ENCODE results near the gene YAE1. TPM values are rescaled to one million over a fixed set of nuclear protein-coding genes. Genes with fewer than 3 reads are reported as not detected.

Gene YAE1
- total RNA-seq, 1 donor from 2014 or later, result 79.3 TPM

DNA sequence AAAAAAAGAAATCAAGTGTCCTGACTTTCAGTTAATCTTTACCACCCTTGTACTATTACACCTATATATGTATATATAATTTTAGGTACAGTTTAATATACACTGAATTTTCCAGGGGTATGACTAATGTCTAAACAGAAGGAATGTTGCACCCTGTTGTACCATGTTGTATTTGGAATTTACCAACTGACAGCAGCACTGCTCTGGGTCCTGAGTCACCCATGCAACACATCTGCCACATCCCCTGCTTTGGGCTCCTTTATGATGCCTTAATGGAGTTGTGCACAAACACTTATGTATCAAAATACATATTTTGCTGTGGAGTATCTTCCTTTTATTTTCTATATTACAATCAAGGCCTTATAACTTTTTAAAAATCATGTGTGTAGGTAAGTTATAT lies 21.2 kb downstream of the YAE1 start:
- H3K4me1 Mint-ChIP-seq, result peaks cover 21% of the 10 kb centered on the region
- no peak overlapping the region for H3K27ac Mint-ChIP-seq
- no peaks in the 10 kb centered on the region for H3K9me3 ChIP-seq (ENCODE audit: low read depth)
- H3F3A ChIP-seq (ENCODE audit: low read depth), result no peaks in the 10 kb centered on the region
- H3K9me3 Mint-ChIP-seq, result peaks cover 6% of the 10 kb centered on the region
- H3K9ac ChIP-seq, result no peak overlapping the region
- no peak overlapping the region for H3K4me3 Mint-ChIP-seq
- H3K27me3 ChIP-seq, result no peaks in the 10 kb centered on the region
- no peak overlapping the region for H3K4me2 ChIP-seq
- peaks cover 9% of the 10 kb centered on the region for H3K4me1 ChIP-seq
- H4K20me1 ChIP-seq (ENCODE audit: low read depth), result no peaks in the 10 kb centered on the region
- no peak overlapping the region for H3K4me3 ChIP-seq
- no peak for TF ChIP-seq EZH2phosphoT487 (IDR thresholded peaks at IDR 0.05)
- TF ChIP-seq, protein P1, sequence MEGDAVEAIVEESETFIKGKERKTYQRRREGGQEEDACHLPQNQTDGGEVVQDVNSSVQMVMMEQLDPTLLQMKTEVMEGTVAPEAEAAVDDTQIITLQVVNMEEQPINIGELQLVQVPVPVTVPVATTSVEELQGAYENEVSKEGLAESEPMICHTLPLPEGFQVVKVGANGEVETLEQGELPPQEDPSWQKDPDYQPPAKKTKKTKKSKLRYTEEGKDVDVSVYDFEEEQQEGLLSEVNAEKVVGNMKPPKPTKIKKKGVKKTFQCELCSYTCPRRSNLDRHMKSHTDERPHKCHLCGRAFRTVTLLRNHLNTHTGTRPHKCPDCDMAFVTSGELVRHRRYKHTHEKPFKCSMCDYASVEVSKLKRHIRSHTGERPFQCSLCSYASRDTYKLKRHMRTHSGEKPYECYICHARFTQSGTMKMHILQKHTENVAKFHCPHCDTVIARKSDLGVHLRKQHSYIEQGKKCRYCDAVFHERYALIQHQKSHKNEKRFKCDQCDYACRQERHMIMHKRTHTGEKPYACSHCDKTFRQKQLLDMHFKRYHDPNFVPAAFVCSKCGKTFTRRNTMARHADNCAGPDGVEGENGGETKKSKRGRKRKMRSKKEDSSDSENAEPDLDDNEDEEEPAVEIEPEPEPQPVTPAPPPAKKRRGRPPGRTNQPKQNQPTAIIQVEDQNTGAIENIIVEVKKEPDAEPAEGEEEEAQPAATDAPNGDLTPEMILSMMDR (IDR thresholded peaks at IDR 0.05), result no peak
- TF ChIP-seq EZH2 (IDR thresholded peaks at IDR 0.05), result no peak
- H3K36me3 ChIP-seq, result no peaks in the 10 kb centered on the region
- H3K79me2 ChIP-seq (ENCODE audit: low read depth), result no peaks in the 10 kb centered on the region
- H3K27ac ChIP-seq, result no peak overlapping the region
- H3K27me3 Mint-ChIP-seq (ENCODE audit: insufficient read depth, low read depth), result peaks cover 2% of the 10 kb centered on the region
- no peak overlapping the region for H2AFZ ChIP-seq (replicated peaks)
- H3K36me3 Mint-ChIP-seq, result no peaks in the 10 kb centered on the region
- DNase-seq (ENCODE audit: low spot score), result no peak

DNA sequence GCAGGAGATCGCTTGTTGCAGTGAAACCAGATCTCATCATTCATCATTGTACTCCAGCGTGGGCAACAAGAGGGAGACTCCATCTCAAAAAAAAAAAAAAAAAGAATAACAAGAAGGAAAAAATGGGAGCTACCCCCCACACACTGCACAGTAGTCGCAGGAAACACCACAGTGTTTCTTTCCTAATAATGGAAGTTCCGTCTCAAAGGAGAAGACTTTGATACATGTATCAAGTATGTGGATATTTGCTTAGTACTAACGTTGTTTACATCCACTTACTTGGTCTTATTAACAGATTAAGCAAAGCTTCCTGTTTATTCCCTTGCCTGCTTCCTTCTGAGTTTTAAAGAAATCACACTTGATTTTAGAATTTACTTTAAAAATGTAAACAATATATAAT lies 22.2 kb downstream of the YAE1 start:
- H3K4me3 Mint-ChIP-seq, result no peak overlapping the region
- Histone ChIP-seq H3K79me2 (ENCODE audit: low read depth) (no peaks in the 10 kb centered on the region), H4K20me1 (ENCODE audit: low read depth) (no peaks in the 10 kb centered on the region), H3K9me3 (ENCODE audit: low read depth) (no peaks in the 10 kb centered on the region), H3F3A (ENCODE audit: low read depth) (no peaks in the 10 kb centered on the region), H3K27ac (no peak overlapping the region), H3K36me3 (no peaks in the 10 kb centered on the region), H3K4me3 (no peak overlapping the region), H3K4me2 (no peak overlapping the region), H3K4me1 (peaks cover 9% of the 10 kb centered on the region), H3K27me3 (no peaks in the 10 kb centered on the region), H2AFZ (replicated peaks) (no peak overlapping the region), H3K9ac (no peak overlapping the region)
- H3K27me3 Mint-ChIP-seq (ENCODE audit: insufficient read depth, low read depth), result peaks cover 2% of the 10 kb centered on the region
- H3K27ac Mint-ChIP-seq, result no peak overlapping the region
- no peaks in the 10 kb centered on the region for H3K36me3 Mint-ChIP-seq
- no peak for DNase-seq (ENCODE audit: low spot score)
- TF ChIP-seq, protein P1 (IDR thresholded peaks at IDR 0.05), result no peak
- no peak for TF ChIP-seq EZH2phosphoT487 (IDR thresholded peaks at IDR 0.05)
- no peak for TF ChIP-seq EZH2 (IDR thresholded peaks at IDR 0.05)
- H3K9me3 Mint-ChIP-seq, result peaks cover 6% of the 10 kb centered on the region
- H3K4me1 Mint-ChIP-seq, result peaks cover 13% of the 10 kb centered on the region

DNA sequence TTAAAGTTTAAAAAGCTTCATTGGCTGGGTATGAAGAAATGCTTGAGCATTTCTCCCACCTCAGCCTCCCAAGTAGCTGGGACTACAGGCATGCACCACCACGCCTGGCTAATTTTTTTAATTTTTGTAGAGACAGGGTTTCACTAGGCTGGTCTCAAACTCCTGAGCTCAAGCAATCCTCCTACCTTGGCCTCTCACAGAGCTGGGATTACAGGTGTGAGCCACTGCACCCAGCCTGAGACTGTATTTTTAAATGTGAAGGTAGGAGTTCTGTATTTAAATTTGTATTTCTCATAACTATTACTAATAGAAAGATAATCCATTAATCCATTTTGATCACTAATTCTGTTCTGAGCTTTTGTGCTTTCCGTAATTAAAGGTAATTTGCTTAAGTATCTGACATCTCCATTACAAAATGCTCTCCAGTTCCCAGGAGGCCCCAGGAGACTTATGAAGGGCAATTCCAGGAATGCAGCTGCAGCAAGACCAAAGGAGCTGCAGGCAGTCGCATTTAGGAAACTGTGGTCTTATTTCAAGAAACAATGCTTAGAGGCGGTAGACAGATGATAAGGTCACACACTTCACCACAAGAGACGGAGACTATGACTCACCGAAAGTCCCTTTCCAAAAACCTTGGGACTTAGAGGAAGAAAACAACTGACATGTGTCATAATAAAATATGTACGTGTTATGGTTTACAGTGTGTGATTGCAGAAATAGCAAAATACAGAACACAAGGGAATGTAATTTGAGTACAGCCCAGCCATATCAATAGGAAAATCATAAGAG lies 23.3 kb downstream of the YAE1 start:
- TF ChIP-seq, protein P1 (IDR thresholded peaks at IDR 0.05), result no peak
- TF ChIP-seq EZH2 (IDR thresholded peaks at IDR 0.05), result no peak
- no peak for TF ChIP-seq EZH2phosphoT487 (IDR thresholded peaks at IDR 0.05)
- Histone ChIP-seq H3F3A (ENCODE audit: low read depth) (no peaks in the 10 kb centered on the region), H3K79me2 (ENCODE audit: low read depth) (no peaks in the 10 kb centered on the region), H2AFZ (replicated peaks) (no peak overlapping the region), H3K27ac (no peak overlapping the region), H3K9me3 (ENCODE audit: low read depth) (no peaks in the 10 kb centered on the region), H3K27me3 (no peaks in the 10 kb centered on the region), H3K4me2 (no peak overlapping the region), H3K4me3 (no peak overlapping the region), H4K20me1 (ENCODE audit: low read depth) (no peaks in the 10 kb centered on the region), H3K36me3 (no peaks in the 10 kb centered on the region), H3K9ac (no peak overlapping the region), H3K4me1 (peaks cover 9% of the 10 kb centered on the region)
- H3K9me3 Mint-ChIP-seq, result peaks cover 11% of the 10 kb centered on the region
- peaks cover 5% of the 10 kb centered on the region for H3K4me1 Mint-ChIP-seq
- no peak overlapping the region for H3K27ac Mint-ChIP-seq
- H3K4me3 Mint-ChIP-seq, result no peak overlapping the region
- H3K27me3 Mint-ChIP-seq (ENCODE audit: insufficient read depth, low read depth), result peaks cover 2% of the 10 kb centered on the region
- DNase-seq (ENCODE audit: low spot score), result peak; percentile 44
- H3K36me3 Mint-ChIP-seq, result no peaks in the 10 kb centered on the region
